ENCODE data around the gene ALDH1A1.

DNA sequence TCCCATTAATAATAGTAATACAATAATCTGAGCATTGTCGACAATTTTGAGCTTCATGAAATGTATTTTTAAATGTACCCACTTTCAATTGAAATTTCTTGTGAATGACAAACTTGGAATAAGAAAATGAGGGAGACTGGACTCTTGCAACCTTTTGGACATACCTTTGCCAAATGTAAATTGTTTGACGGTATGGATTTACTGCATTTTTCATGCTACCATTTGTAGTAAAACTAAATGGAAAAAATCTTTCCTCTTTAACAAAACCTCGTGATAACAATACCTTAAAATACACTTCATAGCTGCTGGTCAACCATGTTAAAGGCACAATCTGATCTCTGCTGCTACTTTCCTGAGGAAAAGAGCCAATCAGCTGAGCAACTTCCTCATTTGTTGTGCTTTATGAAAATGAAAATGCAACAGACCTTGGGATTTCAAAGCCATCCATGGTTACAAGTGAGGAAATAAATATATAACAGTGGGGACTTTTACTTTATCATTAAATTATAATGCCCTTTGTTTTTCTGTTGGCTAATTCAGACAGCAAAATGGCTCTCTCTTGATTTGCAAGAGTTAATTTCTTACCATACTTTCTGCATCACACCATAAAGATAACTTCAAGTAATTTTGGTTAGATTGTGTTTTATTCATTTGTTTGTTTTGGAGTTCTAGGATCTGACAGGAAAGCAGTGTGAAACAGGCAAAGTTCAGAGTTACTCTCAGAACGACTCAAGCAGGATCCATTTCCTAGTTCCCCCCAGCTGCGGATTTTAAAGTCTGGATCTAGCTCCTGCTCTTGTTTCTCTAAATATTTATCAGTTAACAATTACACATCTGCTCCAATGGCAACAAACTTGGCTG lies 1.1 kb downstream of the ALDH1A1 start:
- no peak for TF ChIP-seq EZH2 (IDR thresholded peaks at IDR 0.05; ENCODE audit: low read depth, low read length, severe bottlenecking)
- TF ChIP-seq CTCF (IDR thresholded peaks at IDR 0.05; ENCODE audit: control extremely low read depth in 1 of 3, insufficient read depth in 1 of 3, low read depth in 1 of 3, low read length in 3 of 3), result no peak

Data from H1 (cell line).